HUDEP-2 (cell line): ENCODE measurements around the gene ROBO4.

Experiments
- DNase-seq, 76 experiments: peaks; one replicate each; lab custom pipeline; 2025; ENCODE audit not compliant: unreplicated experiment in 76 of 76; lab: John Stamatoyannopoulos, UW

Gene ROBO4

DNA sequence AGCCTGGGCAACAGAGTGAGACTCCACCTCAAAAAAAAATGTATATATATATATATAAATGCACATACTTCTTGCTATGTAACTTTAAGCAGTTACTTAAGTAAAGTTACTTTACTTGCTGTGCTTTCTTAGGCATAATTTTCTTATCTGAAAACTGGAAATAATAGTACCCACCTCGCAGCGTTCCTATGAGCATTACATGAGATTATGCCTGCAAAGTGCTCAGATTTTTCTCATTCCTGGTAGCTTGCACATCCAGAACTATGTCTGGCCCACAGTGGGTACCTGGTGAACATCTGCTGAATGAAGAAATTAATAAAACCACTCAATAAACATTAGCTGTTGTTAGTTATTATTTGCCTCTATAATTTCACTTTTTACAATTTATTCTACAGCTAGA lies 38.5 kb downstream of the ROBO4 start:
- DNase-seq: no peak

DNA sequence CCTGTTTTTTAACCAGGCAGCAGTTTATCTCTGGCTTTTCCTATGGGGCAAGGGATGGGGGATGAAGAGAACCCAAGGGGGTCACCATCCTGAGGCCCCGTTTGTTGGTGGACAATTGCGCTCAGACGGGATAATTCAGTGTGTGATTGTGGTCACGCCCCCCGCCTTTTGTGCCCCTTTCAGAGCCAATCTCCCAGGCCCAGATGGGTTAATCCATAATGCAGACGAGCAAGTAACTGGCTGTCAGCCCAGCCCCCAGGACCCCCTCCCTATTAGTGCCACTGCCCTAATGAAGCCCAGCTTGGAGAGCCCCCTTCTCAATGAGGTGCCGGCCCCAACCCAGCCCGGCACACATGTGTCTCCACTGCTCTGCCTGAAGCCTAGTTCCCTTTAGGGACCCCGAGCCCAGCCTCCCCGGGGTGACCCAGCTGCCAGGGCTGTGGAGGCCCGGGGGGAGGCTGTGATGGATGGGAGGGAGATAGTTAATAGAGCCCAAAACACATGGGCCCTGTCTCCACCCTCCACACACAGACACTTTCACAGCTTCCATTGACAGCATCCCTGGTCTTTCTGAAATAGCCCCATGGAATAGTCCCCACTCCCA lies 51.5 kb downstream of the ROBO4 start:
- no peak for DNase-seq

DNA sequence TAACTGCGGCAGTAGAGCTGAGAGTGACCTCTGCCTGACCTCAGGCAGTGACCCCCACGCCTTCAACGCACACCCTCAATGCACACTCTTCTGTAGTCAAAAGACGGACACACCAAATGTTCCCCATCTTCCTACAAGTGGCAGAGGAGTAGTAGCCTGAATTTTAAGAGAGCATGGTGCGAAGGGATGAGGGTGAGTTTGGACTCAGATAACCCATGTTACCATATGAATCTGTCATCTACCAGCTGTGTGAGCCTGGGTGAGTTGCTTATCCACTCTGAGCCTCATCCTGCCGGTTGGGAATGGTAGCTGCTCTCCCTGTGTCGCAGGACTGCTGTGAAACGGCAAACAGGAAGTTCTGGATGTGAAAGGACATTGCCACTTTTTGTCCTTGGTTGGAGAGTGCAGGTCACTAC lies 53.0 kb downstream of the ROBO4 start:
- DNase-seq: no peak

DNA sequence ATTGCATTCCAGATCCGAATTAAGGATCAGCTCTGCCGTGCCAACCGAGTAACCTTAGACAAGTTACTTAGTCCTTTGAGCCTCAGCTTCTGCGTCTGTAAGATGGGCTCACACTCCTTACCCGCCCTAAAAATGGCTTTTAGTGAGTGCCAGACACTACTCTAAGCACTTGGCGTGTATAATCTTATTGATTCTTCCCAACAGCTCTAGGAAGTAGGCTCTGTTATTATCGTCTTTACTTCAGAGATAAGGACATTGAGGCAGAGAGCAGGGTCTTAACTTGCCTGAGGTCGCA lies 54.1 kb downstream of the ROBO4 start:
- DNase-seq: no peak

DNA sequence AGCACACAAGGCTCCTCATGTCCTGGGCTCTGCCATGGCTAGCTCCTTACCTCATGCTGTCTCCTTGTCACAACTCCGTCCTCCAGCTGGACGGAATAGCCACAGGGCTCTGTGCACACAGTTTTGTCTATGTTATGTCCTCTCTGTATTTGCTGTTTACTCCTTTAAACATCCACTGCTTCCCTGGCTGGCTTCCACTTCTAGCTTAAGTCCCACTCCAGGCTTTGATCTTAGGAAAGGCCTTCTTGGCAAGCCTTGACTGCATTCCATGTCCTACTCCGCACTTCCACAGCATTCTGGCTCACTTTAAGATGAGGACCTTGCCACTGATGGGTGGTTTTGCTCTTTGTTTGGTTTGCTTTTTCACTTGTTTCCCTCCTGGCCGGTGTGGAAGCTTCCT lies 55.4 kb downstream of the ROBO4 start:
- no peak for DNase-seq

DNA sequence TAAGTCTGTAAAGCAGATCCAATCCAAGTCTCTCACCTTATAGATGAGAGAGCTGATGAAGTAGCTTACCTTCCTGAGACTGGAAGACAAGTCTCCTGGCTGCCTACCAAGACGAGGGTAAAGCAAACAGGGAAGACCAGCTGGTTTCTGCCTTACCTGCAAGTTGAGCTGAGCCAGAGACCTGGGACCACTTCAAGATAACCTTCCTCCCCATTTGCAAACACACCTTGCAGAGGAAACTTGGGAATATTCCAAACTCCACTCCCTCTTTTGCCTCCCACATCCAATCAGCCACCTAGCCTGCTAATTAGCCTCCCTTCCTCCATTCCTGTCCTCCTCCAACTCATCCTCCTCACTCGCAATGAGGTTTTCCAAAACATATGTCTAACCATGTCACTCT lies 55.8 kb downstream of the ROBO4 start:
- DNase-seq: no peak

DNA sequence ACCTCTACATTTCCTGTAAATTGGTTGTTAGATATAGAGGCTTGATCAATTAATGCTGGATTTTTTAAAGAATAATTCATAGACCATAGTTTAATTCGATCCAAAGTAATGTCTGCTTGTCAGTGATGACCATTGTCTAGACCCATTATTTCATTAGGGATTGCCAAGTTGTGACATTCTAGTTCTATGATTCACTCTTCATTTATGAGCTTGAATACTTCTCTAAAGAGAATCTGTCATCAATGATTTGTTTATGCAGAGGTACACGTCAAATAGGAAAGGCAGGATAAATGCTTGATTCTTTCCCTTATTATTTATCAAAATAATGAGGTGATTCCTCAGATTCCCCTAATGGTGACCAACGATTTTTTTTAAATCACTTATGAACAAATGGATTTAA lies 56.5 kb downstream of the ROBO4 start:
- no peak for DNase-seq

DNA sequence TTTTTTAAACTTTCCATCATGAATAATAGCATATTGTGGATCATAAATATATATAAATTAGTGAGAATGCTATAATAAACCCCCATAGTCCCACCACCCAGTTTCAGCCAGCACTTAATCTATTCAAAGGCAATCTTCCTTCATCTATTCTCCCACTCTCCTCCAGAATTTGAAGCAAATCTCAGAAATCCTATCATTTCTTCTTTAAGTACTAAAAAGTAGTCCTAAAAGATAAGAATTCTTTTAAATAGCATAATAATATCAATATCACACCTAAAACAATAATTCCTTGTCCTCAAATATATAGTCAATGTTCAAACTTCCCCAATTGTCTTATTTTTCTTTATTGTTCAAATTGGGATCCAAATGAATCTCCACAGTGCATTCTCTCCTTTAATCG lies 57.0 kb downstream of the ROBO4 start:
- no peak for DNase-seq

DNA sequence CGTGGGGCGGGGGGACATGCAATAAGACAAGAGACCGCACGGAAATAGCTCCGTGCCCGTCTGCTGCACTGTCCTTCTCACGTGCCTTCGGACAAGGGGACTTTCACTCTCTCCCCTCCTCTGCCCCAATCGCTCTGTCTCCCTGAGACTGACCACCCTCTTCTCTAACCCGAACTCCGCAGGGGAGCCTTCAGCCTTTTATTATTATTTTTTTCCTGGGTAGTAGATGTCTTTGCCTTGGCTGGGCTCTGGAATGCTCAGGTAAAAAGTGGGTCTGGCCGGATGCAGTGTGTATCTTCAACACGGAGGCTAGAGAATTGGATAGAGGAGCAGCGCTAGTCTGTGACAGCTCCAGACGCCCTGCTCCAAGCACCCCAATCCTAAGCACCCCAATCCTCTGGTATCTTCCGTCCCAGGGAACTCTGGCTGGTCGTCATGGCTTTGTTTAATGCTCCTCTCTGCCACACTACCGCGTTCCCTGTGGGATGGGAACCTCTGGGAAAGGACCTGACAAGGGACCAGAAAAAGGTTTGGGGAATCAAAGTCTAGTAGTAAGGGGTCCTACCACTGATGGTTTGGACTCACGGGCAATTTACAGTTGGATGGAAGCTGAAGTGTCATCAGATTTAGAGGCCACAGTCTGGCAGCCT lies 57.6 kb downstream of the ROBO4 start:
- no peak for DNase-seq

DNA sequence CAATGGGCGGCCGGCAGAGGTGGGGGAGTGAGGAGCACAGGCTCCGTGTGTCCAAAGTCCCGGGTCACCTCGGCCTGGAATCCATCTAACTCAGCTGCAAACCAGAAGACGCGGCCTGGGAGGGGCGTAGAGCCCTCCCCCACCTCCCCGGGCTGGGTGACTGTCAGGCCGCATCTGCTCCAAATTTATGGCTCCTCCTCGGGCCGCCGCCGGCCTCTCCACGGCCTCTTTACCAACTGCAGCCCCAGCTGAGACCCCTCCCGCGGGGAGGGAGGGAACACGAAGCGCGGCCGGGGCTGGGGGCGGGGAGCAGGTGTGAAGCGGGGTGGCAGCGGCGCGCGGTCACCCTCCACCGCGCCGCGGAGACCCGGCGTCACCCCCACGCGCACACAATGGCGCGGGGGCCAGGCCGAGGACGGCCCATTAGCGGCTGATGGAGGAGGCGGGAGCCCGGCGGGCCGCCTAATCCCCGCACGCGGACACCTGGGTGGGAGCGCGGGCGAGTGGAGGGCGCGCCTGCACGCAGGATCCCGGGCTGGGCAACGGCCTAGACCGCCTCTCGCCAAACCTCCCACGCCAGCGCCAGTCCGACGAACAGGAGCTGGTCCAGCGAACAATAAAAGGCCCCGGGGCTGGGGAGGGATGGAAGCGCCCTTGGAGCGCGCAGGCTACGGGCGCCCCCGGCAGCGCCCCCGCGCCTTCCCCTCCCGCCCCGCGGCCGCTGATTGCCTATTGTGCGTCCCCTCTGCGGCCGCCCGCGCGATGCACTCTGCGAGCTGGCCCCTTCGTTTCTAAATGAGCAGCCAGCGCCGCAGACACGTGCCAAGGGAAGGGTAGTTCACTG lies 58.3 kb downstream of the ROBO4 start:
- no peak for DNase-seq

DNA sequence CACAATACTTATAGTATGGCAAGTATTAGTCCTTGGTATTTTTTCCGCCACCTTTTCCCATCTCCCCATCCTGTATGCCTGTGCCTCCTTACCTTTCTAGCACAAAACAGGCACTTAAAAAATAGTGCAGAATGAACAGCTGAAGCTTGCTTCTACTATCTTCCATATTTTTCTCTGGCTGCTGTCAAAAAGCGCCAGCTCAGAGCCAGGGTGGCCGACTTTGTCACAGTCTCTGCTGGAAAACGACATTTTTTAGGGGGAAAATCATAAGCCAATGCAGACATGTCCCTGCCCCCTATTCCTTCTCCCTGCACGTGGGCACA lies 58.9 kb downstream of the ROBO4 start:
- no peak for DNase-seq

DNA sequence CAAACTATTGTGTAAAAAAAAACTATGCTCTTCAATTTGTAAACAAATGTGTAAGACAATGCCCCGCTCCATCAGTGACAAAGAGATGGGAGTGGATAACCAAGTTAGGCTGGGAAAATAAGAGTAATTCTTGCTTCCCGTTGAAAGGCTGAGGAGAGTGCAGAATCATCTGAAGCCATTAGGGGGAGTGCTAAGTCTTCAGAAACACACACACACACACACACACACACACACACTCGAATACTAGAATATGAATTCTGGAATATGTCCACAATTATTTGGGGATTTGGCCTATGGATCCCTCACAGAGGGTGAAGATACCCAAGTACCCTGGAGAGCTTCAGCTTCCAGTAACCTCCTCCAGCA lies 60.2 kb downstream of the ROBO4 start:
- DNase-seq: peak in 46 of 76 experiments; percentile 3 to 71 (median 32)

DNA sequence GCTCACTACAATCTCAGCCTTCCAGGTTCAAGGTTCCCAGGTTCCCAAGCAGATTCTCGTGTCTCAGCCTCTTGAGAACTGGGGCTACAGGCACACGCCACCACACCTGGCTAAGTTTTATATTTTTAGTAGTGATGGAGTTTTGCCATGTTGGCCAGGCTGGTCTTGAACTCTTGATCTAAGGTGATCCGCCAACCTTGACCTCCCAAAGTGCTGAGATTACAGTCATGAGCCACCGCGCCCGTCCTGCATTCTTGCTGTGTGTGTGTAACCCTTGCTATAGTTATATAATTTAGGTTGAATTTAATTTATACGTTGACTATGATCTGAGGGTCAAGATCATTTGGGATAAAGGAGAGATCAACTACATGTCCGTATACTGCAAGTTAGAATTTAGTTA lies 61.7 kb downstream of the ROBO4 start:
- DNase-seq: no peak

DNA sequence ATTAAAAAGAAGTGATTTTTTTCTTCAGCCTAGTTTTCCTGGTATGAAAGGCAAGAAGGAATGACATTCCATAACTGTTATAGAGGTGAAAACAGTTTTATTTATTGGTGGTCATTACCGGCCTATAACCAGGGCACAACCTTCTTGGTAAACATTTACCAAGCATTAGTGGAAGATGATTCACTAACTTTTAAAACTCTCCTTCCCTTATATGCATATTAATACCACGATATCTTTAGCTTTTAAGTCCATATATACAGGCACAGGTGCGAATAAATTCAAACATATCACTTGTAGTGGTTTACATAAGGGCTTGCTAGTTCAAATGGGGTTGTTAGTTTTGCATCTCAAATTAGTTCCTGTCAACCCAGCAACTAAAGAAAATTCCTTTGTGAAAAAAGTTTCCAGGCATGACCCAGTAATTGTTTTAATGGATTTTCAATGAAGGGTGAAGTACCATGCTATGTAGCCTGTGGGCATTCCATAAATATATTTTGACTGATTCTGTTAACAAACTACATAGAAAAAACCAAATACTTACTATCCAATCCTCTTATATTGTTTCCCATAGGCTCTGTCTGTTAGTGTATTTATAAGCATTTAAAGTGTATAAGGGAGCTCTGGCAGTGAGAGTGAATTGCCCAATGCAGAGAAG lies 63.0 kb downstream of the ROBO4 start:
- DNase-seq: no peak
